Measurements from ENCODE around the gene LPP. TPM values are rescaled to one million over a fixed set of nuclear protein-coding genes. Genes with fewer than 3 reads are reported as not detected.

The LPP gene
- polyA plus RNA-seq, 3 donors: 26.4 to 31.9 (median 28.6) TPM

DNA sequence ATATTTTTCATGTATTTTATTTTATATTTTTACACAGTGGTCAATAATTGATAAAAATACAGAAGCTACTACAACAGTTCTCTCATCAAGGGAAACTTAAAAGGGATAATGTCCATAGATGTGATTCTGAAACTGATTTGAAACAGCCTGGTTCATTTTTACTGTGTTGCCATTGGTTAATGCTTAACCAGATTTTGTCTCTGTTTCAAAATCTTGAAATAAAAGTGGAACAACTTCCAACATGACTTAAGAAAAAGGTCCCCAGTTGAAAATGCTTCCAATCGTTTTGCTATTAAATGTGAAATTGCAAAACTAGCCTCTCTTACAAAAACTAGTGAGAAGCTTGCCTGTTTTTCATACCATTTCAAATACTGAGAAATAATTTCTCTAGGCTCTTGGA, 240.7 kb downstream of the LPP start:
- DNase-seq (ENCODE audit: extremely low read depth in 1 of 11, low read depth in 9 of 11, low spot score in 4 of 11): no peak

GRCh38 chr3:188396251-188396650, 242.3 kb downstream of the LPP start:
- no peak for DNase-seq (ENCODE audit: extremely low read depth in 1 of 11, low read depth in 9 of 11, low spot score in 4 of 11)

DNA sequence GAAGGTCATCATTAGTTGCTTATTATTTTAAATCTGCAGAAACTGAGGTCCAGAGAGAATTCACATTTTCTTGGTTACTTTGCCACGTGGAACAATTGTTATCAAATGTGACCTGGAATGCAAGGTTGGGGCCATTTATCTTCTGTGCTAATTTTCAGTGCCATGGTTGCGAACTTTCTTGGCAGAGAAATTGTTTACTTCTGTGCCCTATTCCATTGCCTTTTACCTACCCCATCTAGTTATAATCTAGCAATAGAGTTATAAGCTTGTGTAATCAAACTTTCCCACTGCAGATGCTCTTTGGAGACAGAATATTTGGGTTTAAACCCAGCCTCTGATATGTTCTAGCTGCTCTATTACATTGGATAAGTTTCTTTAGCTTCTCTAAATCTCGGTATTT, 242.9 kb downstream of the LPP start:
- no peak for DNase-seq (ENCODE audit: extremely low read depth in 1 of 11, low read depth in 9 of 11, low spot score in 4 of 11)

DNA sequence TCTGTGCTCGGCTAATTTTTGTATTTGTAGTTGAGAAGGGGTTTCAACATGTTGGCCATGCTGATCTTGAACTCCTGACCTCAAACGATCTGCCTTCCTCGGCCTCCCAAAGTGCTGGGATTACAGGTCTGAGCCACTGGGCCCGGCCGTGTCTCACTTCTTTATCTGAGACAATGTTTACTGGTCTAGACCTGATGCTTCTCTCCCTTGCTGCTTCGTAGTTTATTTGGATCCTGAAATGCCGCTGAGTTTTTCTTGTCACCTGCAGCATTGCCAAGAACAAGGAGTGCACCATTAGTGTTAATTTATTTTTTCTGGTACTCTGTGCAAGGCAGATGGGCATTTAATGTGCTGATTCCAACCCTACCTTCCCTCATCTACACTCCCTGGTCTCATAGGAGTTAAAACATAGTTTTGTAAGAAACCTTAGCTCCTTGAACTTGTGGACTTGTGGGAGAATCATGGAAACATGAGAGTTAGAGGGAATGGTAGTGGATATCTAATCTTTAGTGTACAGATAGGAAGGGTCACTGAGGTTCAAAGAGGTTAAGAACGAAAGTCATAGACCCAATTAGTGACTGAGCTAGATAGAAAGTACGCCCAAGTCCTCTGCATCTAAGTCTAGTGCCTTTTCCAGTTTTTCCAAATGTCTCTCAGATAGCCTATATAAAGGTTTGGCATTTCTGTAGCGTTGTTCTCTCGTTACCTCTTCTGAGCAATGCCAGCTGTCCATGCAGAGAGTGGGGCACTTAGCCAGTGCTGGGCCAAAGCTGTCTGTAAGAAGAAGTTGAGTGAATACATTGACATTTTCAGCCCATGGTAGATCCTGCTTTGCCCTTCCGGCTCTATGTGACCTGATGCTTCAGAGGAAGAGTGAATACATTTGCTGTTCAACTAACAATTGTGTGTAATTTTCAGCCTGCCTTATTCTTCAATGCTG, 244.1 kb downstream of the LPP start:
- DNase-seq (ENCODE audit: extremely low read depth in 1 of 11, low read depth in 9 of 11, low spot score in 4 of 11): no peak

GRCh38 chr3:188400494-188401243, 246.7 kb downstream of the LPP start:
- DNase-seq (ENCODE audit: extremely low read depth in 1 of 11, low read depth in 9 of 11, low spot score in 4 of 11): no peak

DNA sequence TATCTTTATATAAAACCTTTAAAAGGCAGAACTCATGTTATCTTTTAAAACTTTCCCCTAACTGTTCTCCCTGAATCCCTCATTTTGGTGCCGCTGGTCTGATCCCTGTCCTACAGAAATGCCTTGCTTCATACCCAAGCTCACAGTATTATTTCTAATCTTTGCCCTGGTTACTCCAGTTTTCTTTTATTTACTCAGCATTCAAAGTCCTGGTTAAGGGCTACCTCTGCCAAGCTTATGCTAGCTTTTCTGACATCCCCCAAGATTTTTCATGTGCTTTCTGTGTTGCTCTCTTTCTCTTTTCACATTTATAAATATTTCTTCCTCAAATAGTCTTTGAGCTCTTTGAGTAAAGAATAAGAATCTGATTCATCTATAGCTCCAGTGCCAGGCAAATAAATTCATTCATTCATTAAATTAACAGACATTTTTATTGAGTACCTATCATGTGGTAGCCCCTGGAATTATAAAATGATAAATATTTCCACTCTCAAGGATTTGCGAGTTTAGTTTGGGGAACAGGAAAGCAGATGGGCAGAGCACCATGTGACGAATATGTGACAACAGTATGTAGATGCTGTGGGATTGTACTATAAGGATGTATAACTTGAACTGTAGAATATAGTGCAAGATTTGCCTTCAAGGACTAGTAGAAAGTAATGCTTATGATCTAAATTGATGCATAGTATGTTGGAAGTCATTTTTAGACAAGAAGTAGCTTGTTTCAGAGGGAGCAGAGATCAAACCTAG, 247.5 kb downstream of the LPP start:
- no peak for DNase-seq (ENCODE audit: extremely low read depth in 1 of 11, low read depth in 9 of 11, low spot score in 4 of 11)

GRCh38 chr3:188402229-188402628, 248.3 kb downstream of the LPP start:
- no peak for DNase-seq (ENCODE audit: extremely low read depth in 1 of 11, low read depth in 9 of 11, low spot score in 4 of 11)

DNA sequence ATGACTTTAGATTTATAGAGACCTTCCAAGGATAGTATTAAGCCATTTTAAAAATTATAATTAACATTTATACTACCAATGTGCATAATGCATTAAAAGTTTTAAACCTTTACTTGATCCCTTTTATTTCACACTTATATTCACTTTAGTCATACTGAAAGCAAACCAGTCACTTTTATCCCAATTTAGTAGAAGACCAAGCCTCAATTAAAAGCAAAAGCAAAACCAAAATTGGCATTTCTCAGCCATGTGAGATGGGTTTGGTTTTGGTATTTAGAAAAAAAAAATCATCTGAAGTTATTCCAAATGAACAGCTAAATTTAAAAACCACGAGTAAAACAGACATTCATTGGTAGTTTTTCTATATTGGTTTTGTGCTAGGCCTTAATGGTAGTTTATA, 249.4 kb downstream of the LPP start:
- no peak for DNase-seq (ENCODE audit: extremely low read depth in 1 of 11, low read depth in 9 of 11, low spot score in 4 of 11)

DNA sequence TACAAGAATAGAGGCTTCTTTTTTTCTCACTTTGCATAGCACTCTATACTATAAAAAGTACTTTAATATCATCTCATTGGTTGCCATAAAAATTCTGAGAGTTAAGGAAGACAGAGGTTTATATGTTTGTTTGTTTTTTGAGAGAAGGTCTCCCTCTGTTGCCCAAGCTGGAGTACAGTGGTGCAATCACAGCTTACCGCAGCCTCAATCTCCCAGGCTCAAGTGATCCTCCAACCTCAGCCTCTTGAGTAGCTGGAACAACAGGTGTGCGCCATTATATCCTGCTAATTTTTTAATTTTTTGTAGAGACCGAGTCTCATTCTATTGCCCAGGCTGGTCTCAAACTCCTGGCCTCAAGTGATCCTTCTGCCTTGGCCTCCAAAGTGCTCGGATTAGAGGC, 250.2 kb downstream of the LPP start:
- DNase-seq (ENCODE audit: extremely low read depth in 1 of 11, low read depth in 9 of 11, low spot score in 4 of 11): no peak

DNA sequence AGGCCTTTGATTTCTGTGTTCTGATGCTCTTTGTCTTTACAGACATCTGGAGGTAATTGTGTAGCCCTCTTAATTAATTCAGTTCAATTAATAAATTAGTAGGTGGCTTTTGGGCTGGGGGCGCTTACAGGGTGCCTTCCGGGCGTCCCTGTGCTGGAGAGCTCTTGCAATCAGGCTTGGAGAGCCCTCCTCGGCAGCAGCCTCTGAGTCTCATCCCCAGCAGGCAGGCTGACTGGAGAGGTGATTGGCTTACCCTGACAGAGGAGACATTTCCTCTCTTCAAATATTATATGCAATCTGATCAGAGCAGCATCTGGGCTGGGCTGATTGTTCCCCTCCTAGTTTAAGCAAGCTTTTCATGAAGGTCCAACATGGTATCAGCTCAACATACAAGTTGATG, 250.7 kb downstream of the LPP start:
- no peak for DNase-seq (ENCODE audit: extremely low read depth in 1 of 11, low read depth in 9 of 11, low spot score in 4 of 11)

DNA sequence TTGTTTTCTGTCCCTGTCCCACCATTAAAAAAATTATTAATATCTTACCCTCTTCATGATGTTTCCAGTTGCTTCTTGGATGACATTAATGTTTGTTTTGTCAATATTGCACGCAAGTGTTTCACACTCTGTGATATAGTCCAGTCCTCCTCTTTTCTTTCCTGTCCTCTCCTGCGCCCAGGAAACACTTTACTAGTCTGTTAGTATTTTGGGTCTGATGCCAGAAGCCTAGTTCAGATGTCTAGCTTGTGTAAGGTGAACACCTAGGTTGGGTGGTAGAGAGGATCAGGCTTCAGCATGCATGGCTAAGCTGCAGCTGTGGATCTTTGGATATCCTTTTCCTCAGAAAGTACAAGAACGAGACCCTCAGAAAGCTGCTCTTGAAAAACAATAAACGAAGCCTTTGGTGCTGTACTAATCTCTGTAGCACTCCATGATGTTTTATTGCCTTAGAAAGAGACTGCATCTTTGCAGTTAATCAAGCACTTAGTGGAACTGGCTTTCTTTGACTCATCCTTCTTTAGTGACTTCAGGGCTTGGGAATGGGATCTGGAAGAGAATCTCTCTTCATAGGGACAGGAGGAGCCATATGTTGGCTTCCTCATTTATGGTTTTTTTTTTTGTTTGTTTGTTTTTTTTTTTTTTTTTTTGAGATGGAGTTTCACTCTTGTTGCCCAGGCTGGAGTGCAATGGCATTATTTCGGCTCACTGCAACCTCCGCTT, 253.4 kb downstream of the LPP start:
- DNase-seq (ENCODE audit: extremely low read depth in 1 of 11, low read depth in 9 of 11, low spot score in 4 of 11): no peak

DNA sequence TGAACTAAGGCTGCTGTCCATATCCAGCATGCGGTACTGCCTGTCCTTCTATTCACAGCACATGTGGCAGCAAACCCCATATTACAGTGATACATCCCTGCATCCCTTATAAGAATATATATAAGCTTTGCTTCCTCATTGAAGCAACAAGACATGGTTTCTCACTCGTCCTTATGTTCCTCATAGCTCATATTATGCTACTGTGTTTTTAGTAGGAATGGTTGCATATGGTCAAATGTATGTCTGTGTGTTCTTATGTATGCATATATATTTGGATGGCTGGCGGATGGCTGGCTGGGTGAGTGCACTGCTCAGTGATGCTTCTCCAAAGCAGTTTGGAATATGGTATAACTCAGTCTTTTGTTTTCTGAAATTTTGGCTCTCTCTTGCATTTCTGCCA, 254.9 kb downstream of the LPP start:
- DNase-seq (ENCODE audit: extremely low read depth in 1 of 11, low read depth in 9 of 11, low spot score in 4 of 11): no peak

- DNase-seq (ENCODE audit: extremely low read depth in 1 of 11, low read depth in 9 of 11, low spot score in 4 of 11): no peak
Measured at GRCh38 chr3:188411750-188412149, 257.8 kb downstream of the LPP start.

DNA sequence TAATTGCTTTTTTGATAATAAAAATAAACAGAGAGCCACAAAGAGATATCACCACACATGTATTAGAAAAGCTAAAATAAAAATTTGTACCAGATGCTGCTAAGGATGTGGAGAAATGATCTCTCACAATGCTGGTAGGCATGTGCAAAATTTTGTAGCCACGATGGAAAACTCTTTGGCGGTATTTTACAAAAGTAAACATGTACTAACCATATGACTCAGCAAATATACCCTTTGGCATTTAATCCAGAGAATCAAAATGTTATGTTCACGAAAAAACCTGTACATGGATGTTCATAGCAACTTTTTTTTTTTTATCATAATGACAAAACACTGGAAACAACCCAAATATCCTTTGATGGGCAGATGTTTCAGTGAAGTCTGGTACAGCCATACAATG, 261.2 kb downstream of the LPP start:
- DNase-seq (ENCODE audit: extremely low read depth in 1 of 11, low read depth in 9 of 11, low spot score in 4 of 11): no peak

DNA sequence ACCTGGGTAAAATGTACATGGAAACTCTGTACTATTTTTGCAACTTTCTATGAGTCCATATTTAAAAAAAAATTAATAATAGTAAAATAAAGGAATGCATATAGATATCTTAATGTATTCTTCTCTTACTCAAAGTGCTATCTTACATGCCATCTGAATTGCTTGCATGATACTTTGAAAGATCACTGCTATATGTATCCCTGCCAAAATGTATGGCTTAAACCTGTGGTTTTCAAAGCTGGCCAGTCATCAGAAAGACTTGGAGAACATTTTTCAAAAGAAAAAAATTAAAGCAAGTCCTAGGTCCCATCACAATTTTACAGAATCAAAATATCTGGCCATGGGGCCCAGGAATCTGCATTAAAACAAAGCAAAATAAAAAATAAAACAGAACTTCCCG, 262.1 kb downstream of the LPP start:
- DNase-seq (ENCODE audit: extremely low read depth in 1 of 11, low read depth in 9 of 11, low spot score in 4 of 11): no peak

- no peak for DNase-seq (ENCODE audit: extremely low read depth in 1 of 11, low read depth in 9 of 11, low spot score in 4 of 11)
Measured at GRCh38 chr3:188417271-188417696, 263.3 kb downstream of the LPP start.

DNA sequence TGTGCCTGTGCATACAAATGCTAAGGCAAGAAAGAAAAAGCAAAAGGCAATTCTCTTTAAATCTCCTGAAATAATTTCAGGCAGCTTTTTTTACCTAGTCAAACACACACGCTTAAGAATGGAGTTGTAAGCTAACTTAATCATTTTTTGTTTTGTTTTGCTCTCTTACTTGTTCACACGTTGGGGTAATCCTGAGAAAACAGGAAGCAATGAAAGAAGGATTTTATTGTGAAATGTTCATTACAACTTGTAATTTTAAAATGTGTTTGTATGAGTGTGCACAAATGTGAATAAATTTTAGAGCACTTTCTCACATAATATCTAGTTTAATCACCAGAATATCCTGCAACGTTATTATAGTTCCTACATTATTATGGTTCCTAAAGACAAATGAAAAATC, 263.8 kb downstream of the LPP start:
- no peak for DNase-seq (ENCODE audit: extremely low read depth in 1 of 11, low read depth in 9 of 11, low spot score in 4 of 11)

- DNase-seq (ENCODE audit: extremely low read depth in 1 of 11, low read depth in 9 of 11, low spot score in 4 of 11): no peak
Measured at GRCh38 chr3:188421151-188421821, 267.3 kb downstream of the LPP start.

Data from renal cortex interstitium (tissue), 11 donors.